LHCN-M2 (cell line): ENCODE data around the gene AVEN. TPM values are rescaled to one million over a fixed set of nuclear protein-coding genes. Genes with fewer than 3 reads are reported as not detected.
"Not testable (repeated sequence)": the region's sequence is repeated elsewhere in the genome, so short reads cannot be mapped to it uniquely, and the experiment has no call there.

Source experiments
- DNase-seq: peaks from one replicate; pipeline ENCODE4 v3.0.0-alpha.2; 2012; ENCODE audit warnings: low read depth
- total RNA-seq: library from RNA; depleted of rRNA; stranded (reverse); fragments of >200 nt; gene quantifications from 2 replicates; pipeline ENCODE4 v1.2.3, GENCODE V29; 2014

The AVEN gene
- total RNA-seq, 1 experiment from 2014 or later = 37.8 TPM

GRCh38 chr15:34039790-34040113 lies 748 bp upstream of the AVEN start:
- DNase-seq = no peak

GRCh38 chr15:34038023-34038870 lies 757 bp downstream of the AVEN start:
- DNase-seq = peak; percentile 74

DNA sequence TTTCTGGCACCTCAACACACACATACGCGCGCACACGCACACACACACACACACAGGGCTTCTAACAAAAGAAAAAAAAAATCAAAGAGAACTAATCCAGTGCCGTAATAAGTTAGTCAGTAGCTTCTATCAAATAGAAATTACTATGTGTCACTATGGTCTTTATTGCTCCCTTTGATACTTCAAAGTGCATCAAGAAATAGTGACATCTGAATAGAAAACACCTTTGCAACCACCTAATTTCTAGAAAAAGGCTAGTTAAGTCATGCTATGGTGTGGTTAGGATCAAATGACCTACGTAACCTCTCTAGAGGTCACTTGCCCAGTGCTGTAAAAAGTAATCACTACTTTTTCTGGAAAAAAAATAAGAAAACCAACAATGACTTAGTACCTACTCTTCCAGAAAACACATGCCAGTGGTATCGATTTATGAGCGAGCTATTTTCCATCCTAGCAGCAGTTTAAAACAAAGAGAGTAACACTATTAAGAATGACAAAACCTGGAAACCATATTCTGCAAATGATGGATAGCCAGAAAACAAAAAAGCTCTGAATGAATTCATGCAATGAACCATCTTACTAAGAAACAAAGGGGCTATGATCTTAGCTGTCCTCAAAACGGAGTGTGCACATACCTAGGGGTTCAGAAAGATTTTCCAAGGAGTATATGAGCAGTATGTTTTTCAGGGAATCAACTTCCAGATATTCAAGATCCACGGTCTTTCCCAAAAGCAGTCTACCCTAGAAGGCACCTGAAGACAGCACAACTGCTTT lies 6.8 kb downstream of the AVEN start:
- DNase-seq = no peak

DNA sequence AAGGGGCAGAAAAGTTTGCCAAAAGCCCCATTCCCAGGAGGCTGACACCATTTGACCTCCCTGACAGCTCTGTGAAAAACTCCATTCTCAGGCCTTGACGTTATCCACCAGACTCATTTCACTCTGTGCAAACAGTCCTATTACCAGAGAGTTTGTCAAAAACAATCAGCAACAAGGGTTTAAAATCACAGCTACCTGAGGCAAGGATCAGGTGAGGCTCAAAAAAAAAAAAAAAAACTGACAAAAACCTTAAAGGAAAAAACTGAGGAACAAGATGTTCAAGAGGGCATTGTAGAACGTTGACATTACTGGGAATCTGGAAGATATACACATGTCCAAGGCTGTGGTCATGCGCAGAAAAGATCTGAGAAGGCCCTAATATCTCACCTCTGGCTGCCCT lies 11.4 kb downstream of the AVEN start:
- no peak for DNase-seq

GRCh38 chr15:34025252-34025651 lies 13.8 kb downstream of the AVEN start:
- no peak for DNase-seq

DNA sequence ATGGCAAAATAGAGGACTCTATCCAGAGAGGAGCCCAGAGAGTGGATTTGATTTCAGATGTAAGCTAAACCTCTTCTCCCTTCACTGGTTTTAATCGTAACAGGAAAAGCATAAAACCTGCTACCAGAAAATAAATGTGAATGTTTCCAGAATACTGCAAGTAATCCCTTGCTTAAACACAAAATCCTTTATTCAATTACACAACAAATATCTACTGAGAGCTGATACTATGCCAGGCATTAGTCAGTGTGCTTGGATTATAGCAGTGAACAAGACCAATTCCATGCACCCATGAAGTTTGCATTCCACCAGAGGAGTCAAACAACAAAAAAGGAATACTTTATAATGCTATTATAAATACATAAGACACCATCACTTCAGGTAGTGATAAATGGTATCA lies 15.1 kb downstream of the AVEN start:
- no peak for DNase-seq

DNA sequence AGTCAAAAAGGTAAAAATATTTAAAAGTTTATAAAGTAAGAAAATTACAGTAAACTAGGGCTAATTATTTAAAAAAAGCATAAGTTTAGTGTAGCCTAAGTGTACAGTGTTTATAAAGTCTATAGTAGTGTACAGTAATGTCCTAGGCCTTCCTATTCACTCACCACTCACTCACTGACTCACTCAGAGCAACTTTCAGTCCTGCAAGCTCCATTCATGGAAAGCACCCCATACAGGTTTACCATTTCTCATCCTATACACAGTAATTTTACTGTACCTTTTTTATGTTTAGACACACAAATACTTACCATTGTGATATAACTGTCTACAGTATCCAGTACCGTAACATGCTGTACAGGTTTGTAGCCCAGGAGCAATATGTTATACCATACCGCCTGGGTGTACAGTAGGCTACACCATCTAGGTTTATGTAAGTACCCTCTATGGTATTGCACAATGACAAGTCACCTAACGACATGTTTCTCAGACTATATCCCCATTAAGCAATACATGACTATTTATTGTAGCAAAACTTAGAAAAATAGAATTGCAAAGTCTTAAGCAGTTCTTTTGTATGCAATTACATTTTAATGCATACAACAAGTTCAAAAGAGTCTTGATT lies 19.5 kb downstream of the AVEN start:
- DNase-seq = no peak

DNA sequence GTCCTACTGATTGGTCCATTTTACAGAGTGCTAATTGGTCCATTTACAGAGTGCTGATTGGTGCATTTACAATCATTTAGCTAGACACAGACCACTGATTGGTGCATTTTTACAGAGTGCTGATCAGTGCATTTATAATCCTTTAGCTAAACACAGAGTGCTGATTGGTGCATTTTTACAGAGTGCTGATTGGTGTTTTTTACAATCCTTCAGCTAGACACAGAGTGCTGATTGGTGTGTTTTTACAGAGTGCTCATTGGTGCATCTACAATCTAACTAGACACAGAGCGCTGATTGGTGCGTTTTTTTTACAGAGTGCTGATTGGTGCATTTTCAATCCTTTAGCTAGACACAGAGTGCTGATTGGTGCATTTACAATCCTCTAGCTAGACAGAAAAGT lies 20.3 kb downstream of the AVEN start:
- not testable (repeated sequence) for DNase-seq

DNA sequence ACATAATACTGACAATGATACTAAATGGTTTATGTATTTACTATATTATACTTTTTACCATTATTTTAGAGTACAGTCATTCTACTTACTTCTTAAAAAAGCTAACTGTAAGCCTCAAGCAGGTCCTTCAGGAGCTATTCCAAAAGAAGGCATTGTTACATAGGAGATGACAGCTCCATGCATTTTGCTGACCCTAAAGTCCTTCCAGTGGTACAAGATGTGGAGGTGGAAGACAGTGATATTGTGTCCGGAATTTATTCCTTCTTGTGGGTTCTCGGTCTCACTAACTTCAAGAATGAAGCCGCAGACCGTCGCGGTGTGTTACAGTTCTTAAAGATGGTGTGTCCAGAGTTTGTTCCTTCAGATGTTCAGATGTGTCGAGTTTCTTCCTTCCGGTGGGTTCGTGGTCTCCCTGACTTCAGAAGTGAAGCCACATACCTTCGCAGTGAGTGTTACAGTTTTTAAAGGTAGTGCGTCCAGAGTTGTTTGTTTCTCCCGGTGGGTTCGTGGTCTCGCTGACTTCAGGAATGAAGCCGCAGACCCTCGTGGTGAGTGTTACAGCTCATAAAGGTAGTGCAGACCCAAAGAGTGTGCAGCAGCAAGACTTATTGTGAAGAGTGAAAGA lies 20.9 kb downstream of the AVEN start:
- DNase-seq = no peak

- DNase-seq = peak; percentile 65
These were observed 24.4 kb downstream of the AVEN start for GRCh38 chr15:34014556-34014955.

DNA sequence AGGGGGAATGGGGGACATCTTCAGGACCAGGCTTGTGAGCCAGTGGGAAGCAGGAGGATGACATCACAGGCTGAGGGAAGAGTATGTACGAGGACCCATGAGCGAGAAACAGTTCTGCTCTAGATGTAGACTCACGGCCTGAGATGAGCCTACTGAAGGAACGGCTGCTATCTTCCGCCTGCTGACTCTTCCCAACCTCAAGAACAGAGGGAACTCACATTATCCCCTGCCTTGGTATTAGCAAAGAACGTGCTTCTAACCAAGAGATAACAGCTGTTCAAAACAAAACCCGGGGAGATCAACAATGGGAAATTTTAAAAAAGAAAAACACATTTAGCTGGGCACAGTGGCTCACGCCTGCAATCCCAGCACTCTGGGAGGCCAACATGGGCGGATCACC lies 25.3 kb downstream of the AVEN start:
- DNase-seq = peak; percentile 82

- no peak for DNase-seq
These were observed 26.5 kb downstream of the AVEN start for GRCh38 chr15:34012461-34013028.

DNA sequence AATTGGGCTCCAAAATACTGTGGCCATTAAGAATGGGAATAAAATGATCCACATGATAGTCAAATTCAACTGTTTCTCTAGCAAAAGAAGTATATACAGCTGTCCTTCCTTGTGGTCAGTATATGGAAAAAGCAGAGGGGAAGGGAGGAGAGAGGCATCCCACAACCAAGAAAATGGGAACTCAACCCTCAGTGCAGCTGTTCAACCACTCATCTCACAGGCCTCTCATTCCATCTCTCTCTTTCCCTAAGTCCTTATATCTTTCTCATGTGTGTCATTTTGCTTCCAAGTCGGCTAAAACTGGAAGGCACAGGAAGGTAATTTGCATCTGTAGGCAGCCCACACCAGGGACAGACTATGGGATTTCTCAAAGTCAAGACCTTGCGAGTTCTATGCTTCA lies 27.5 kb downstream of the AVEN start:
- peak; percentile 99 for DNase-seq

- no peak for DNase-seq
These were observed 28.1 kb downstream of the AVEN start for GRCh38 chr15:34010921-34011320.

- no peak for DNase-seq
These were observed 29.3 kb downstream of the AVEN start for GRCh38 chr15:34009656-34010055.

DNA sequence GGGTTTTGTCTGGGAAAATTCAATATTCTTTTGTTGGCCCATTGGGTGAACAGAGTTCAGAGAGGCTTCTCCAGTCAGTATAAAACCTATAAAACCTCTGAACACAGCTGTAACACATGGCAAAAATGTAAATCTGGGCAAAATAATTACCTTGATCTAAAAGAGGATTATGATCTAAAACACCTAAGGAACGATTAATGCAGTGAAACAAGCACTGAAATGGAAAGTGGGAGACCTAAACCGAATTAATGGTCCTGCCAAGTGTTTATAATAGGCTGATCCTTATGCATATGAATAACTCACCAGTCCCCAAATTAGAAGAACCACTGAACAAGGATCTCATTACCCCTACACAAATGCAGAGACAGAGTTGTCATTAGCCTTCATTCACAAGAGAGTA lies 32.6 kb downstream of the AVEN start:
- no peak for DNase-seq

DNA sequence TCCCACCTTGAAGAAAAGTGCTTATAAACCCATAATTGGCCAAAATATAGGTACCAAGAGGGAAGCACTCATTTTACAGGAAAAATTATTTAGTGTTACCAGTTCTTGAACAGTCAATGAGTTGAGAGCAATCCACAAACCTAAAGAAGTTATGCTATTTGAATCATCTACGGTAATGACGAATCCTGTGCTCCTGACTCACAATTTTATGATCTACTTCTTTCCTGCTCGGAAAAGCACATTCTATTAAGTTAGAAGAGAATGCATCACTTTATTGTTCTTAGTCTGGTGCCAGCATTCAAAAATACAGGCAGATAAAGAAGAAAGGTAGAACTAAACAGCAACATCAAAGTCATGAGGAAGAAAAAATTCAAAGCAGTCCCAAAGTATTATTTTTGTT lies 37.5 kb downstream of the AVEN start:
- DNase-seq = peak; percentile 42

GRCh38 chr15:33995666-33996065 lies 43.3 kb downstream of the AVEN start:
- not testable (repeated sequence) for DNase-seq

DNA sequence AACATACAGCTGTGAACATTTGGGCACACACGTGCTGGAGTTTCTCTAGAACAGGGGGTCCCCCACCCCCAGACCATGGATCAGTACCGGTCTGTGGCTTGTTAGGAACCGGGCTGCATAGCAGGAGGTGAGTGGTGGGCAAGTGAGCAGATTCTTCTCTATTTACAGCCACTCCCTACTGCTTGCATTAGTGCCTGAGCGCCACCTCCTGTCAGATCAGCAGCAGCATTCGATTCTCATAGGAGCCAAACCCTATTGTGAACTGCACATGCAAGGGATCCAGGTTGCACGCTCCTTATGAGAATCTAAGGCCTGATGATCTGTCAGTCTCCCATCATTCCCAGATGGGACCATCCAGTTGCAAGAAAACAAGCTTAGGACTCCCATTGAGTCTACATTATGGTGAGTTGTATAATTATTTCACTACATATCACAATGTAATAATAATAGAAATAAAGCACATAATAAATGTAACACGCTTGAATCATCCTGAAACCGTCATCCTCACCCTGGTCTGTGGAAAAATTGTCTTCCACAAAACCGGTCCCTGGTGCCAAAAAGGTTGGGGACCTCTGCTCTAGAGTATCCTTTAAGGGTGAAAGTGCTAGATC lies 44.9 kb downstream of the AVEN start:
- peak; percentile 40 for DNase-seq

GRCh38 chr15:33988384-33988783 lies 50.6 kb downstream of the AVEN start:
- peak; percentile 48 for DNase-seq

- DNase-seq = no peak
These were observed 51.6 kb downstream of the AVEN start for GRCh38 chr15:33987444-33987843.
